ENCODE results near the gene NYNRIN.
"Not testable (repeated sequence)": the region's sequence is repeated elsewhere in the genome, so short reads cannot be mapped to it uniquely, and the experiment has no call there.

NYNRIN gene

GRCh38 chr14:24438223-24439097 lies 39.7 kb downstream of the NYNRIN start:
- Histone ChIP-seq H3K4me3 (ENCODE audit: low read length) (no peak overlapping the region), H3K36me3 (ENCODE audit: control insufficient read depth, insufficient read depth, low read length, severe bottlenecking) (peaks cover 63% of the 10 kb centered on the region), H3K27me3 (replicated peaks; ENCODE audit: control insufficient read depth, insufficient read depth, low read length) (no peaks in the 10 kb centered on the region), H3K9ac (ENCODE audit: low read length) (peak overlapping the region; percentile 16), H3K4me1 (ENCODE audit: control insufficient read depth, insufficient read depth, low read length) (peaks cover 50% of the 10 kb centered on the region), H3K9me3 (ENCODE audit: control insufficient read depth, low read length) (no peaks in the 10 kb centered on the region)
- DNase-seq (ENCODE audit: low read depth) = no peak

GRCh38 chr14:24439257-24439656 lies 40.5 kb downstream of the NYNRIN start:
- Histone ChIP-seq H3K36me3 (ENCODE audit: control insufficient read depth, insufficient read depth, low read length, severe bottlenecking) (peaks cover 55% of the 10 kb centered on the region), H3K4me3 (ENCODE audit: low read length) (no peak overlapping the region), H3K27me3 (replicated peaks; ENCODE audit: control insufficient read depth, insufficient read depth, low read length) (no peaks in the 10 kb centered on the region), H3K4me1 (ENCODE audit: control insufficient read depth, insufficient read depth, low read length) (peaks cover 45% of the 10 kb centered on the region), H3K9ac (ENCODE audit: low read length) (peak overlapping the region; percentile 96), H3K9me3 (ENCODE audit: control insufficient read depth, low read length) (no peaks in the 10 kb centered on the region)
- no peak for DNase-seq (ENCODE audit: low read depth)

- Histone ChIP-seq H3K36me3 (ENCODE audit: control insufficient read depth, insufficient read depth, low read length, severe bottlenecking) (peaks cover 55% of the 10 kb centered on the region), H3K27me3 (replicated peaks; ENCODE audit: control insufficient read depth, insufficient read depth, low read length) (no peaks in the 10 kb centered on the region), H3K4me1 (ENCODE audit: control insufficient read depth, insufficient read depth, low read length) (peaks cover 45% of the 10 kb centered on the region), H3K9me3 (ENCODE audit: control insufficient read depth, low read length) (no peaks in the 10 kb centered on the region), H3K9ac (ENCODE audit: low read length) (peak overlapping the region; percentile 96), H3K4me3 (ENCODE audit: low read length) (no peak overlapping the region)
- no peak for DNase-seq (ENCODE audit: low read depth)
Observed at GRCh38 chr14:24439830-24440605, 41.2 kb downstream of the NYNRIN start.

GRCh38 chr14:24440606-24441399 lies 42.0 kb downstream of the NYNRIN start:
- Histone ChIP-seq H3K36me3 (ENCODE audit: control insufficient read depth, insufficient read depth, low read length, severe bottlenecking) (peaks cover 54% of the 10 kb centered on the region), H3K27me3 (replicated peaks; ENCODE audit: control insufficient read depth, insufficient read depth, low read length) (no peaks in the 10 kb centered on the region), H3K9me3 (ENCODE audit: control insufficient read depth, low read length) (no peaks in the 10 kb centered on the region), H3K4me3 (ENCODE audit: low read length) (peak overlapping the region; percentile 88), H3K4me1 (ENCODE audit: control insufficient read depth, insufficient read depth, low read length) (peaks cover 43% of the 10 kb centered on the region), H3K9ac (ENCODE audit: low read length) (peak overlapping the region; percentile 96)
- no peak for DNase-seq (ENCODE audit: low read depth)

- H3K27me3 ChIP-seq (replicated peaks; ENCODE audit: control insufficient read depth, insufficient read depth, low read length) = no peaks in the 10 kb centered on the region
- no peaks in the 10 kb centered on the region for H3K9me3 ChIP-seq (ENCODE audit: control insufficient read depth, low read length)
- peaks cover 47% of the 10 kb centered on the region for H3K36me3 ChIP-seq (ENCODE audit: control insufficient read depth, insufficient read depth, low read length, severe bottlenecking)
- H3K9ac ChIP-seq (ENCODE audit: low read length) = peak overlapping the region; percentile 96
- peaks cover 36% of the 10 kb centered on the region for H3K4me1 ChIP-seq (ENCODE audit: control insufficient read depth, insufficient read depth, low read length)
- H3K4me3 ChIP-seq (ENCODE audit: low read length) = peak overlapping the region; percentile 88
- no peak for DNase-seq (ENCODE audit: low read depth)
Observed at GRCh38 chr14:24441485-24441884, 42.7 kb downstream of the NYNRIN start.

- Histone ChIP-seq H3K9ac (ENCODE audit: low read length) (peak overlapping the region; percentile 96), H3K27me3 (replicated peaks; ENCODE audit: control insufficient read depth, insufficient read depth, low read length) (no peaks in the 10 kb centered on the region), H3K36me3 (ENCODE audit: control insufficient read depth, insufficient read depth, low read length, severe bottlenecking) (peaks cover 45% of the 10 kb centered on the region), H3K4me3 (ENCODE audit: low read length) (peak overlapping the region; percentile 88), H3K4me1 (ENCODE audit: control insufficient read depth, insufficient read depth, low read length) (peaks cover 33% of the 10 kb centered on the region), H3K9me3 (ENCODE audit: control insufficient read depth, low read length) (no peaks in the 10 kb centered on the region)
- DNase-seq (ENCODE audit: low read depth) = no peak
Observed at GRCh38 chr14:24441904-24442239, 43.1 kb downstream of the NYNRIN start.

GRCh38 chr14:24442240-24443052 lies 43.6 kb downstream of the NYNRIN start, which contains the start of gene SDR39U1:
SDR39U1 (minus strand) TSS chr14:24442776; CDS start chr14:24442769, 7 bp downstream.
- Histone ChIP-seq H3K27me3 (replicated peaks; ENCODE audit: control insufficient read depth, insufficient read depth, low read length) (no peaks in the 10 kb centered on the region), H3K4me3 (ENCODE audit: low read length) (peak within 1 kb of the TSS; percentile 88), H3K9me3 (ENCODE audit: control insufficient read depth, low read length) (no peaks in the 10 kb centered on the region), H3K9ac (ENCODE audit: low read length) (peak within 1 kb of the TSS; percentile 96), H3K36me3 (ENCODE audit: control insufficient read depth, insufficient read depth, low read length, severe bottlenecking) (peaks cover 40% of the 10 kb centered on the region), H3K4me1 (ENCODE audit: control insufficient read depth, insufficient read depth, low read length) (peaks cover 30% of the 10 kb centered on the region)
- DNase-seq (ENCODE audit: low read depth) = peak; percentile 99

GRCh38 chr14:24443053-24443665 lies 44.4 kb downstream of the NYNRIN start:
- no peaks in the 10 kb centered on the region for H3K9me3 ChIP-seq (ENCODE audit: control insufficient read depth, low read length)
- H3K27me3 ChIP-seq (replicated peaks; ENCODE audit: control insufficient read depth, insufficient read depth, low read length) = no peaks in the 10 kb centered on the region
- H3K4me1 ChIP-seq (ENCODE audit: control insufficient read depth, insufficient read depth, low read length) = peaks cover 30% of the 10 kb centered on the region
- peak overlapping the region; percentile 88 for H3K4me3 ChIP-seq (ENCODE audit: low read length)
- peak overlapping the region; percentile 96 for H3K9ac ChIP-seq (ENCODE audit: low read length)
- H3K36me3 ChIP-seq (ENCODE audit: control insufficient read depth, insufficient read depth, low read length, severe bottlenecking) = peaks cover 33% of the 10 kb centered on the region
- DNase-seq (ENCODE audit: low read depth) = peak; percentile 45

- H3K4me3 ChIP-seq (ENCODE audit: low read length); H3K27me3 ChIP-seq (replicated peaks; ENCODE audit: control insufficient read depth, insufficient read depth, low read length); DNase-seq (ENCODE audit: low read depth); H3K4me1 ChIP-seq (ENCODE audit: control insufficient read depth, insufficient read depth, low read length); H3K36me3 ChIP-seq (ENCODE audit: control insufficient read depth, insufficient read depth, low read length, severe bottlenecking); H3K9ac ChIP-seq (ENCODE audit: low read length); H3K9me3 ChIP-seq (ENCODE audit: control insufficient read depth, low read length): not testable (repeated sequence)
Observed at GRCh38 chr14:24450828-24451227, 52.0 kb downstream of the NYNRIN start.

GRCh38 chr14:24456980-24457379 lies 58.2 kb downstream of the NYNRIN start:
- Histone ChIP-seq H3K9ac (ENCODE audit: low read length) (no peak overlapping the region), H3K9me3 (ENCODE audit: control insufficient read depth, low read length) (no peaks in the 10 kb centered on the region), H3K36me3 (ENCODE audit: control insufficient read depth, insufficient read depth, low read length, severe bottlenecking) (peaks cover 3% of the 10 kb centered on the region), H3K27me3 (replicated peaks; ENCODE audit: control insufficient read depth, insufficient read depth, low read length) (no peaks in the 10 kb centered on the region), H3K4me1 (ENCODE audit: control insufficient read depth, insufficient read depth, low read length) (no peaks in the 10 kb centered on the region), H3K4me3 (ENCODE audit: low read length) (no peak overlapping the region)
- no peak for DNase-seq (ENCODE audit: low read depth)
